Inferior parietal cortex (tissue), 1 donor: ENCODE results near the gene SCLY.
A peak's percentile ranks its signal among the peaks of the same experiment; 100 is the strongest.
"Not testable (repeated sequence)": the region's sequence is repeated elsewhere in the genome, so short reads cannot be mapped to it uniquely, and the experiment has no call there.

Experiments
- DNase-seq: peaks from one replicate; pipeline ENCODE4 v3.0.0-alpha.2; 2016; ENCODE audit errors: extremely low spot score

SCLY gene, protein sequence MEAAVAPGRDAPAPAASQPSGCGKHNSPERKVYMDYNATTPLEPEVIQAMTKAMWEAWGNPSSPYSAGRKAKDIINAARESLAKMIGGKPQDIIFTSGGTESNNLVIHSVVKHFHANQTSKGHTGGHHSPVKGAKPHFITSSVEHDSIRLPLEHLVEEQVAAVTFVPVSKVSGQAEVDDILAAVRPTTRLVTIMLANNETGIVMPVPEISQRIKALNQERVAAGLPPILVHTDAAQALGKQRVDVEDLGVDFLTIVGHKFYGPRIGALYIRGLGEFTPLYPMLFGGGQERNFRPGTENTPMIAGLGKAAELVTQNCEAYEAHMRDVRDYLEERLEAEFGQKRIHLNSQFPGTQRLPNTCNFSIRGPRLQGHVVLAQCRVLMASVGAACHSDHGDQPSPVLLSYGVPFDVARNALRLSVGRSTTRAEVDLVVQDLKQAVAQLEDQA

DNA sequence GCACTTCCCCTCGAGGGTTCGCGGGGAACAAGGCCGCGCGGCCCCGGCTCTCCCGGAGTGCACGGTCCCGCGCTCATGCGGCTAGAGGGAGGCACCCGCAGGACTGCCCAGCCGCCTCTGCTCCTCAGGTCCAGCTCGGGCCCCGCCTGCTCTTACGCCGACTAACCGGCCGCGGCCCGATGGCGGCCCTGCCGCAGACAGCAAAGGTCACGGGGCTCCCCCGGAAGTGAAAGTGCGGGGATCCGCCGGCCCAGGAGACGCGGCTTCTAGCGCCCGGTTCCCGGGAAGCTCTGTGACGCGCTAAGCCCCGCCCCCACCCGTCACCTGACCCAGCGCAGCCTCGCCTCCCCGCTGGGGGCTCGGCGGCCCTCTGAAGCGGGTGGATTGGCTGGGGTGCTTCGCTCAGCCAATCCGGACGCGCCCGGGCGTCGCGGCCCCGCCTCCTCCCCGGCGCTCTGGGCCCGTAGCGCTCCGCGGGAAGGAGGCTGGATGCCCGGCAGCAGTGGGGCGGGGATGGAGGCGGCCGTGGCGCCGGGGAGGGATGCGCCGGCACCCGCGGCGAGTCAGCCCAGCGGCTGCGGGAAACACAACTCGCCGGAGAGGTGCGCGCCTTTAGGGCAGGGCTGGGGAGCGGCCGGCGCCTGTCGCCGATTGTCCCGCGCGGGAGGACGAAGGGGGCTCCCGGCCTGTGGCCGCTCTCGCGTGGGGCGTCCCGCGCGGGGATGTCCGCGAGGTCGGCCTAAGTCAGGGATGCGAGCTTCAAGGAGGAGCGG lies at the start of gene SCLY:
TSS of gene SCLY (plus strand) at position 460 of the 773 bp plus-strand sequence. CDS start at position 514, 54 bp downstream.
- DNase-seq: peak; percentile 94

DNA sequence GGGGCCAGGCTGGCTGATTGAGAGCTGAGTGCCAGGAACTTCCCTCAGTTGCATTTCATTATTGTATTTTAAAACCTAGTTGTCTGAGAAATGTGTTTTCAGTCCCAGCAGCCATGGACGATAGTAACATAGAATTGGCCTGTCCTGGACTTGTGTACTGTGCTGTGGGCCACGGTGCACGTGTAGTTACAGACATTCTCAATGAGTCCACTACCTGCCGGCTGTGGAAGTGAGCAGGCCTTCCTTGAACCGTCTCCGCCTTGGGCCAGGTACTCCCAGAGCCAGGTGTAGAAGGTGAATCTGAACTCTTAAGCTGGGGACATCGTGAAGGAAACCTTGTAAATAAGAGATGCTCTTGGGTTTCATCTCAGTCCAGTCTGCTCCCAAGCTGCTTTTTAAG lies 47.0 kb upstream of the SCLY start:
- no peak for DNase-seq

- DNase-seq: no peak
These were observed 45.1 kb upstream of the SCLY start for GRCh38 chr2:238015705-238016104.

- no peak for DNase-seq
These were observed 44.3 kb upstream of the SCLY start for GRCh38 chr2:238016526-238016925.

DNA sequence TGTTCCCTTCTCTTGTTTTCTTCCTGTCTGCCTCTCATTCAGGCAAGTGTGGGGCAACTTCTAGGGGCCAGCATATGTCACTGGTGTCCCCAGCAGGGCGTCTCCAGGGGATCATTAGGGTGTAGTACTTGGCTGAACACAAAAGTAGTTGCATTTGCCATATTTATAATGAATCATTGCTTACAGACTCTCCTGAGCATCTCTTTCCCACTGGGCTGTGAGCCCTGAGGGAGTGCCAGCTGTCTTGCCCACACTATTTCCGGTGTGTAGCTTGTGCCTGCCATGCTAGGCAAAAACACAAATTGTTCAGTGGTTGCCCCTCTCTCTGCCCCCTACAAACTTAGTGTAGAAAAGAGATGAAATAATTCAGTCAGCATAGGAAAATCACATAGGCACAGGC lies 40.8 kb upstream of the SCLY start:
- DNase-seq: no peak

GRCh38 chr2:238020816-238021215 lies 40.0 kb upstream of the SCLY start:
- no peak for DNase-seq

GRCh38 chr2:238021327-238021726 lies 39.5 kb upstream of the SCLY start:
- no peak for DNase-seq

GRCh38 chr2:238022594-238023157 lies 38.1 kb upstream of the SCLY start:
- no peak for DNase-seq

DNA sequence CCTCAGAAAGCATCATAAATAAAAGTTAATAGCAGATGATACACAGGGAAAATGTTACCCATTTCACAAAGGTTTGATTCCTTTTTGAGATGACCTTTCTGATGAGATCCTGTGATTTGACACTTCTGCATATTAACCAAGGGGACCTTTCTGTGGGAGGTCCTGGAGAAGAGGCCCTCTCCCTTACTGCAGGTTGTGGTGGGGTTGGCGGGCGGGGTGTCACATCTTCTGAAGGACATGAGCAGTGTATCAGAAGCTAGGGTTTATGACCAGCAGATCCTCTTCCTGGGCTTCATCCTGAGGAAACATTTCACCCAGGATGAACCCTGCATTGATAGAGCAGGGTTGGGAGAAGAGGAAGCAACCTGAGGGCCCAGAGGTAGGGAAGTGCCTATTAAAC lies 37.2 kb upstream of the SCLY start:
- DNase-seq: no peak

- DNase-seq: no peak
These were observed 35.8 kb upstream of the SCLY start for GRCh38 chr2:238024986-238025385.

DNA sequence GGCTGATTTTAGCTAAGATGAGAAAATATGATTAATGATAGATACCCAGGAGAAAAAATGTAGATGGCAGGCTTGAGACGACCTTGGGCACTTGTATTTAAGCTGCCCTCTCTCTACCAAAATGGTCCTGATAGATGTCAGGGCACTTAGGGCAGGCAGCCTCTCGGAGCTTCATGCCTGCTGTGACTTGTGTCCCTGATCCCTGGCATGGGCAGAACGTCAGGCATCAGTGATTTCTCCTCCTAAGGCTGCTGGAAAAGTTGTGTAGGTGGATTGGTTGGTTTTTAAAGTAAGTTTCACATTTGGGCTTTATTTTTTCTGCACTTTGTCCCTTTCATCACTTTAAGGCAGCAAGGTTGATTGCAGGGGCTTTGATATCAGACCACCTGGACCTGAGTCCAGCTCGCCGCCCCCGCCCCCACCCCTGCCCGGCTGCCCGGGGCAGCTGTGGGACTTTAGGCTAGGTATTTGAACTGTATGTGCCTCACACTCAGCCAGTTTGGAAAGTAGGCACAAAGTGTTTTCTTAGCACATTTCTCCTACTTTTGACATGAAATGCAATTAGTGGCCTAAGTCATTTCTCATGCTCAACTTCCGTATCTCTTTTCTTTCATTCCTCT lies 35.0 kb upstream of the SCLY start:
- DNase-seq: no peak

DNA sequence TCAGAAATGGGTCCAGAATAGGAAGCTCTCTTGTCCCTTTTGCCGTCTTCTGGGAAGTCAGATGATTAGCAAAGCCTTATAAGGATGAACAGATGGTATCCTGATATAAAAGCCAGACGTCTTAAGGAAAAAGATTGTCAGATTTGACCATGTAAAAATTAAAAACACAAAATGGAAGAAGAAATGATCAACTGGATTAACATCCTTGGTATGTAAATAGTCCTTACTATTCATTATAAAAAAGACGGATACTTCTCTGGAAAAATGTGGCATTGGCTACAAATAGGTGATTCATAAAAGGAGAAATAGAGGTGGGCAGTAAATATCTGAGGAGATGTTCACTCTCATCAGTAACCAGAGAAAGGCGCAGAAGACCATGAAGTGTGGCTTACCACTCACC lies 33.7 kb upstream of the SCLY start:
- no peak for DNase-seq

DNA sequence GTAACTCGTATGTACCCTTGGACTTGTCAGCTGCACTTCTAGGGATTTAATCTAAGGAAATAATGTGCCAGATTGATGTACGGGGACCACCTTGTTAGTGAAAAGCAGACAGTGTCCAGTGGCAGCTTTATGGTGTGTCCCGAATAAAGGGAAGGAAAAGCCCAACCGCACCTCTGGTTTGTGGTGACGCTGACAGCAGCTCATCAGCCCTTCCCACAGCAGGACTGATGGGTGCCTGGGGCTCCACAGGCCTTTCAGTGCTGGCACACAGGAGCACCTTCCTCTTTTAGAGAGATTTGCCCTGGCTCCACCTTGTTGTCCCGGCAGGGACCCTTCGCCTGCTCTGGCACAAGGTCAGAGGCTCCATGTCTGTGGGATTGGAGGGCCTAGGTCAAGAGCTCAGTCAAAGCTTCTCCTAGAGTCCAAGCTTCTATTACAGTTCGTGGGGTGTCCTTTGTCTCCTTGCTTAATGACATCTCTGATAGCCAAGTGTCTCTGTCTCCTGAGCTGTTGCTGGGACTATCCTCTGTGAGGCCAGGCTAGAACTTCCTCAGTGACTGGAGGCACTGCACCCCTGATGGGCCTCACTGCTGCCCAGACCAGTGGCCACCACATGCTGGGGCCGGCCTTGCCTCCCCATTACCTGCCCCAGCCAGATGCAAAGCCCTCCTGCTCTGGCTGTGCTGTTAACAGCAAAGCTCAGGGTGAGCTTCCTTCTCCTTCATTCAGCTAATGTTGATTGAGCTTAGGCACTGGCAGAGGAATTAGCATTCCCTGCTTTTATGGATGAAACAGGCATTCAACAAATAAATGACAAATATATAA lies 33.0 kb upstream of the SCLY start:
- no peak for DNase-seq

- no peak for DNase-seq
These were observed 30.9 kb upstream of the SCLY start for GRCh38 chr2:238029853-238030252.

DNA sequence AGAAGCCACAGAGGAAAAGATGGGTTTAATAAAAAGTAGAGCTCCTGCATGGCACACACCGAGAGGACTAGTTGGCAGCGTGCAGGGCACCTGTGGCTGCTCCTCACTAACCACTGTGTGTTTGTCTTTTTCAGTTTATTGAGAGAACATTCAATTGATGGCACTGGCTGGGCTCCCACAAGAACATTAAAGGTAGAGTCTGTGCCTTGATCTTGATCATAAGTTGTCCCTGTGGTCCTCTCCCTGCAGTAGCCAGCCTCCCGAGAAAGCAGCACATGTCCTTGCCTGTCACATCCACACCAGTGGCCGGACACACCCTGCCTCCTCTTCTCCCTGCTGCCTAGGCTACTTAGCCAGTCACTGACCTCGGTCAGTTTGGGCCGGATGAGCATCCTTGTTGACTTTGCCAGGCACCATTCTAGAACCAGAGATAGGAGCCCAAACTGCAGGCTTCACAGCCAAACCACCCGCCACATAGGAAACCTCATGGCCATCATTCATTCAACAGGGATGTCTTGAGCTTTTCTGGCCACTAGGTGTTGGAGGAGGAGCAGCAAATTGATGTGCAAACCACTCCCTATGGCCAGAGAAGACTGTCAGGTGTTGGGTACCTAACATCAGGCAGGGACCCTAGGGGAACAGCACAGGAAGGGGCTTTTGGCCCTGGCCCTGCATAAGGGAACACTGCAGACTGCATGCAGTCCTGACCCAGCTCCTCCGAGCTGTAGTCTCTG lies 30.2 kb upstream of the SCLY start:
- DNase-seq: no peak

- no peak for DNase-seq
These were observed 29.1 kb upstream of the SCLY start for GRCh38 chr2:238031751-238032150.

DNA sequence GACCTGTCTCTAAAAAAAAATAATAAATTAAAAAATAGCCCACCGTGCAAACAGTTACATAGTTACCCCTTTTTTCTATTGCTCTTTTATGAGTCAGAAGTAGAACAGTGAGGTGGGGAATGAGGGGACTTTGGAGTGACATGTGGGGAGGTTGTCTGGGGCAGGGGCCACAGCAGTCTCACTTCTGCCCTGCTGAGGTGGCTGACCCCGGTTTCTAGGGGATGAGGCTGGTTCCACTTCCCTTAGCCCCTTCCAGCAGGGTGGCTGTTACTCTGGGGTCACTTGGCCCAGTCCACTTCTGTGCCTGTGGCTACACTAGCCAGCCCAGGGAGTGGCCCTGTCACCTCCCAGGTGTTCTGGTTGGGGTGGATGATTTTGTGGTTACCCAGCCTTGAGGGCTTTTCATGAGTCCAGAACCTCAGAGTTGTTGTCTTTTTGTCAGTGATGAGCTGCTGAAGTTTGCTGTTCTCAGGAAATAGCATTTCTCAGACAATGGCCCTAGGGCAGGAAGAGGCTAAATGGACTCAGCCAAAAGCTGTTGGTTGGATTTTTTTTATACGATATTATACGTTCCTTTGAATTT lies 28.0 kb upstream of the SCLY start:
- no peak for DNase-seq

DNA sequence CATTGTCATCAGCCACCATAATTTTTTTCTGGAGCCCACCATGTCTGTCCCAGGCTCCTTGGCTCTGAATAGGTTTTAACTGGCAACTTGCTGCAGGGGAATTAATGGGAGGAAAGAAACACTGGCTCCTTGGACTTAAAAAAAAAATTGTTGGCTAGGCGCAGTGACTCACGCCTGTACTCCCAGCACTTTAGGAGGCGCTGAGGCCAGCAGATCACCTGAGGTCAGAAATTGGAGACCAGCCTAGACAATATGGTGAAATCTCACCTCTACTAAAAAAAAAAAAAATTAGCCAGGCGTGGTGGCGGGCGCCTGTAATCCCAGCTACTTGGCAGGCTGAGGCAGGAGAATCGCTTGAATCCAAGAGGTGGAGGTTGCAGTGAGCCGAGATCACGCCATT lies 26.8 kb upstream of the SCLY start:
- not testable (repeated sequence) for DNase-seq

- DNase-seq: no peak
These were observed 22.6 kb upstream of the SCLY start for GRCh38 chr2:238038203-238038602.

- no peak for DNase-seq
These were observed 21.6 kb upstream of the SCLY start for GRCh38 chr2:238039151-238039550.
